H1 (cell line): ENCODE data around the gene SLC1A1. TPM values are rescaled to one million over a fixed set of nuclear protein-coding genes. Genes with fewer than 3 reads are reported as not detected.

ENCODE experiments used
- ATF3 ChIP-seq: IDR thresholded peaks from 2 replicates; pipeline ENCODE4 v1.6.1; 2011; ENCODE audit warnings: low read depth, mild to moderate bottlenecking, low read length; ENCODE audit not compliant: insufficient read depth
- BCL11A ChIP-seq, 2 experiments: IDR thresholded peaks; one replicate each; pipeline ENCODE4 v1.6.1; 2011; ENCODE audit warnings: low read depth in 2 of 2, low read length in 2 of 2, mild to moderate bottlenecking in 2 of 2
- BRCA1 ChIP-seq: IDR thresholded peaks from 2 replicates; pipeline ENCODE4 v1.6.1; 2012; ENCODE audit warnings: low read depth, low read length, improper control_type of control experiment
- HDAC2 ChIP-seq, 2 experiments: fragments of 300-600 bp in 1 of 2; sonication (generic) in 1 of 2; IDR thresholded peaks; 2 replicates each; pipeline ENCODE4 v1.6.1; 2011 to 2012; ENCODE audit warnings: low read depth in 2 of 2, low read length in 2 of 2, mild to moderate bottlenecking in 2 of 2, moderate library complexity in 2 of 2, borderline replicate concordance in 1 of 2, inconsistent platforms in 1 of 2
- RNF2 ChIP-seq: fragments of 200-900, 300-1000 bp; sonication (generic); IDR thresholded peaks from 2 replicates; pipeline ENCODE4 v1.7.1; 2016; ENCODE audit warnings: borderline replicate concordance, low read depth, mild to moderate bottlenecking, antibody characterized with exemption, low read length; ENCODE audit not compliant: poor library complexity, severe bottlenecking; ENCODE audit errors: missing control alignments
- SIRT6 ChIP-seq: IDR thresholded peaks from one replicate; pipeline ENCODE4 v1.7.1; 2012; ENCODE audit warnings: low read length, inconsistent platforms
- polyA plus RNA-seq, 7 experiments: library from polyadenylated mRNA; depleted of rRNA in 3 of 7; stranded (reverse) in 5 of 7; unstranded in 2 of 7; fragments of >200 nt in 5 of 7; fragments of 200-250 nt in 2 of 7; gene quantifications; 1 replicate in 5 of 7; 2 replicates in 1 of 7; 4 replicates in 1 of 7; pipeline versions ENCODE4 v1.2.1 to v1.2.3, GENCODE V29; 2011 to 2013; ENCODE audit warnings: missing spikeins in 2 of 7, mixed read lengths in 2 of 7
- total RNA-seq: library from RNA; stranded (reverse); fragmentation: NEBNext Ultra II Directional; extraction: Animal tissue kit (Norgen Biotek cat#: 25700); gene quantifications from 2 replicates; pipeline ENCODE4 v1.2.1, GENCODE V29; 2021

SLC1A1 gene
- total and polyA plus RNA-seq, 2 of the 8 experiments (the other 6 are each of a cell fraction or from before 2014, with no cell fraction given): 4.7 to 11.7 TPM

- no peak for TF ChIP-seq HDAC2 (IDR thresholded peaks at IDR 0.05; ENCODE audit: borderline replicate concordance in 1 of 2, low read depth in 2 of 2, low read length in 2 of 2)
- TF ChIP-seq ATF3: no peak
- no peak for TF ChIP-seq BRCA1
- no peak for TF ChIP-seq BCL11A (IDR thresholded peaks at IDR 0.05; ENCODE audit: low read depth in 2 of 2, low read length in 2 of 2)
- no peak for TF ChIP-seq RNF2
- no peak for TF ChIP-seq SIRT6
- TF ChIP-seq, all 59 proteins: peak for 0
Observed at GRCh38 chr9:4584636-4585035, 94.4 kb downstream of the SLC1A1 start (continued).
